WI38 (cell line): ENCODE measurements around the gene CHST13.

Experiments
- H3K4me3 ChIP-seq: 2 replicates; pipeline ENCODE4 v1.5.1; 2011; ENCODE audit warnings: low read depth, mild to moderate bottlenecking, control low read depth, low read length
- CTCF ChIP-seq: IDR thresholded peaks from 2 replicates; pipeline ENCODE4 v1.5.1; 2012; ENCODE audit warnings: low read depth, mild to moderate bottlenecking, control low read depth, low read length

Gene CHST13

DNA sequence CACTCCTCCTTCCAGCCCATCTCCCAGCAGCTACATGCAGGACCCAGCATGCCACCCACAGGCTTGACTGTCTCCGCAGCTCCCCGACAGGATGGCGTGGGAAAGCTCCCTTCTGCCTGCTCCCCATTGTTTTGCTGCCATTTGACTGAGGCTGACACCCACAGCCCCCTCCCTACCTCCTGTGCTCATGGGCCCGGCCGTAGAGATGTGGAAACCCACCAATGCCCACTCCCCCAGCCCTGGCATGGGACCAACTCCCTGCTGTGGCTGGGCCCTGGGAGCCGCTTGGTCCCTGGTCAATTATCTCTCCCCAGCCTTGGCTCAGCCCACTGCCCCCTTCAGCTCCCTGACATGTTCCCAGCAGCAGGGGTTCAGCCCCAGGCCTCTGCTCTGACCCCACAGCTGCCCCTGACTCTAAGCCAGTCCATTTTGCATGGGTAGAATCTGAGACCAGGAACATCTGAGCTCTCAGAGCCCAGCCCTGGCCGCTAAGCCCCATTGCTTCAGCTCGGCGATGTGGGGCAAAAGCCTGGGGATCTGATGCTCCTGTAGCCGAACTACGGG, 26.6 kb downstream of the CHST13 start:
- no peak overlapping the region for H3K4me3 ChIP-seq
- TF ChIP-seq CTCF: no peak

DNA sequence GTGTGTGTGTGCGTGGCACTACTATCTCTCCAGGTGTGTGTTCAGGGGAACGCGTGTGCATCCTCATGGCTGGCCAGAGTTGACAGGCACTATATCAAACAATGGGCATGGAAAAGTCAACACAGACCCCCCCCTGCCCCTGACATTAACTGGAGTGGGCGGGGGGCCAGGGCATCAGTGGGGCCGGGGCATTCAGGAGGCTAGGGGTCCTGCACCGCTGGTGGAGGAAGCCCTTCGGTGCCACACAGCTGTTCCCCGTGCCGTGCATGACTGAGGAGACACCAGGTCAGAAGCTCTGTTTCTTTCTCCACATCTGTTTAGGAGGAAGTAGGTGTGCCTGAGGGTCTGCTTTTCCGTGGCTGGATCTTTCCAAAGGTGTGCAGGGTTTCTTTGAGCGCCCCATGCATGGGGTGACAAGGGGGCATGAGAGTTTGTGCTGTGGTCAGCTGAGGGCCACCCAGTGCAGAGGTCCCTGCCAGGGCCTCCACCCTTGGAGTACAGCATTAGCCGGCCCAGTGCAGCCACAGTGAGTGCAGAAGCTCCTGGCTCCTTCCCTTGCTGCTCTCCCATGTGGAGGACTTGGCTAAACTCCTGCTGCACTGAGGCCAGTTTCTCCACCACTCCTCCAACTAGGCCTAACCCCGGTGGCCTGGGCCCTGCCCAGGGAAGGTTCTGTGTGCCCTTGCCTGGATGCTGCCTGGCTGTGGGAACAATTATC, 27.3 kb downstream of the CHST13 start:
- no peak for TF ChIP-seq CTCF
- H3K4me3 ChIP-seq: no peak overlapping the region

DNA sequence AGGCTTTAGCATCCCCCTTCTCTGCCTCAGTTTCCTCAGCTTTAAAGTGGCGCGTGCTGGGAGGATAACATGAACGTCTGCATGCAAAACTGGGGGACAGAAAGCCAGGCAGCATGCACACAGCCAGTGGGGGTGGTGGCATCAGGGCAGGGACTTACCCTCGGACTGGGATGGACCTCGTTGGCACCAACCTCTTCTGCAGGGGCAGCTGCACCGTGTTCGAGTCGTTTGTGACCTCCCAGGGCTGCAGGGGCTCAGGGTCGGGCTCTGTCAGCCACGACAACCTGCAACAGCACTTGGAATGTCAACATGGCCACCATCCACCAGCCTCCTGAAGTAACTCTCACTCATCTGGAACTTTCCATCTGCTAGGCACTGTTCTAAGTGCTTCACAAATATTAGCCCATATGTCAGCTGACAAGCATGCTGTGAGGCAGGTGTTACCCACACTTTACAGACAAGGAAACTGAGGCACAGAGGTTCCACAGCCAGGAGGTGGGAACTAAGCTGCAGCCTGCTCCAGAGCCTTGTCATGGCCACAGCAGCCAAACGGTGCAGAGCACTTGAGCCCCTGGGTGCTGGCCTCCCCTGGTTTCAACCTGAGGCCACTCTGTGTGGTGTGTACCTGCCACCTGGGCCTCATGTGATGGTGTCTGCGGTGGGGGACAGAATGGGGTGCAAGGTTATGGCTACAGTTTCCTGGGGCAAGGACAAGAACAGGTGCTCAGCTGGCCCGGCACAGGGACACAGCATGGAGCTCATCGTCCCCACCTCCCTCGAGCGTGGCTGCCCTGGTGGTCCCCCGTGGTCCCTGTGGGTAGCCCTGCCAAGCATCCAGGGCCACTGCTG, 28.1 kb downstream of the CHST13 start:
- H3K4me3 ChIP-seq: no peak overlapping the region
- TF ChIP-seq CTCF: no peak

GRCh38 chr3:126552688-126553283, 28.8 kb downstream of the CHST13 start:
- TF ChIP-seq CTCF: no peak
- H3K4me3 ChIP-seq: no peak overlapping the region

- no peak overlapping the region for H3K4me3 ChIP-seq
- no peak for TF ChIP-seq CTCF
These were observed 29.5 kb downstream of the CHST13 start for GRCh38 chr3:126553284-126554084.

- H3K4me3 ChIP-seq: no peak overlapping the region
- TF ChIP-seq CTCF: no peak
These were observed 30.9 kb downstream of the CHST13 start for GRCh38 chr3:126554560-126555525.
